Measurements from ENCODE around the gene ARHGAP42.

ARHGAP42 gene

GRCh38 chr11:100801225-100801999 lies 114.3 kb downstream of the ARHGAP42 start:
- no peak for DNase-seq (ENCODE audit: low read depth)

- DNase-seq (ENCODE audit: low read depth), result no peak
Observed at GRCh38 chr11:100805506-100806199, 118.6 kb downstream of the ARHGAP42 start.

GRCh38 chr11:100806296-100806695 lies 119.2 kb downstream of the ARHGAP42 start:
- DNase-seq (ENCODE audit: low read depth), result no peak

- DNase-seq (ENCODE audit: low read depth), result no peak
Observed at GRCh38 chr11:100808904-100809491, 121.9 kb downstream of the ARHGAP42 start.

GRCh38 chr11:100810146-100810545 lies 123.1 kb downstream of the ARHGAP42 start:
- DNase-seq (ENCODE audit: low read depth), result no peak

GRCh38 chr11:100810666-100811065 lies 123.6 kb downstream of the ARHGAP42 start:
- no peak for DNase-seq (ENCODE audit: low read depth)

GRCh38 chr11:100812517-100812916 lies 125.4 kb downstream of the ARHGAP42 start:
- DNase-seq (ENCODE audit: low read depth), result no peak

- DNase-seq (ENCODE audit: low read depth), result no peak
Observed at GRCh38 chr11:100815787-100816330, 128.8 kb downstream of the ARHGAP42 start.

- no peak for DNase-seq (ENCODE audit: low read depth)
Observed at GRCh38 chr11:100816823-100817222, 129.7 kb downstream of the ARHGAP42 start.

- no peak for DNase-seq (ENCODE audit: low read depth)
Observed at GRCh38 chr11:100817620-100818019, 130.5 kb downstream of the ARHGAP42 start.

- no peak for DNase-seq (ENCODE audit: low read depth)
Observed at GRCh38 chr11:100820621-100821020, 133.5 kb downstream of the ARHGAP42 start.

- DNase-seq (ENCODE audit: low read depth), result no peak
Observed at GRCh38 chr11:100821198-100821597, 134.1 kb downstream of the ARHGAP42 start.

- no peak for DNase-seq (ENCODE audit: low read depth)
Observed at GRCh38 chr11:100823360-100823759, 136.3 kb downstream of the ARHGAP42 start.

GRCh38 chr11:100824041-100824809 lies 137.1 kb downstream of the ARHGAP42 start:
- DNase-seq (ENCODE audit: low read depth), result no peak

GRCh38 chr11:100825626-100826025 lies 138.5 kb downstream of the ARHGAP42 start:
- DNase-seq (ENCODE audit: low read depth), result no peak

- DNase-seq (ENCODE audit: low read depth), result no peak
Observed at GRCh38 chr11:100827934-100828661, 141.0 kb downstream of the ARHGAP42 start.

GRCh38 chr11:100830274-100830673 lies 143.2 kb downstream of the ARHGAP42 start:
- no peak for DNase-seq (ENCODE audit: low read depth)

GRCh38 chr11:100830978-100831732 lies 144.1 kb downstream of the ARHGAP42 start:
- DNase-seq (ENCODE audit: low read depth), result no peak

GRCh38 chr11:100831929-100832494 lies 144.9 kb downstream of the ARHGAP42 start:
- DNase-seq (ENCODE audit: low read depth), result no peak

- no peak for DNase-seq (ENCODE audit: low read depth)
Observed at GRCh38 chr11:100832829-100833228, 145.7 kb downstream of the ARHGAP42 start.
